ENCODE results near the gene FCN1. TPM values are rescaled to one million over a fixed set of nuclear protein-coding genes. Genes with fewer than 3 reads are reported as not detected.

FCN1 gene
- not detected in 2 replicates for total RNA-seq (ENCODE audit: low replicate concordance)
- long read RNA-seq: 0 reads

DNA sequence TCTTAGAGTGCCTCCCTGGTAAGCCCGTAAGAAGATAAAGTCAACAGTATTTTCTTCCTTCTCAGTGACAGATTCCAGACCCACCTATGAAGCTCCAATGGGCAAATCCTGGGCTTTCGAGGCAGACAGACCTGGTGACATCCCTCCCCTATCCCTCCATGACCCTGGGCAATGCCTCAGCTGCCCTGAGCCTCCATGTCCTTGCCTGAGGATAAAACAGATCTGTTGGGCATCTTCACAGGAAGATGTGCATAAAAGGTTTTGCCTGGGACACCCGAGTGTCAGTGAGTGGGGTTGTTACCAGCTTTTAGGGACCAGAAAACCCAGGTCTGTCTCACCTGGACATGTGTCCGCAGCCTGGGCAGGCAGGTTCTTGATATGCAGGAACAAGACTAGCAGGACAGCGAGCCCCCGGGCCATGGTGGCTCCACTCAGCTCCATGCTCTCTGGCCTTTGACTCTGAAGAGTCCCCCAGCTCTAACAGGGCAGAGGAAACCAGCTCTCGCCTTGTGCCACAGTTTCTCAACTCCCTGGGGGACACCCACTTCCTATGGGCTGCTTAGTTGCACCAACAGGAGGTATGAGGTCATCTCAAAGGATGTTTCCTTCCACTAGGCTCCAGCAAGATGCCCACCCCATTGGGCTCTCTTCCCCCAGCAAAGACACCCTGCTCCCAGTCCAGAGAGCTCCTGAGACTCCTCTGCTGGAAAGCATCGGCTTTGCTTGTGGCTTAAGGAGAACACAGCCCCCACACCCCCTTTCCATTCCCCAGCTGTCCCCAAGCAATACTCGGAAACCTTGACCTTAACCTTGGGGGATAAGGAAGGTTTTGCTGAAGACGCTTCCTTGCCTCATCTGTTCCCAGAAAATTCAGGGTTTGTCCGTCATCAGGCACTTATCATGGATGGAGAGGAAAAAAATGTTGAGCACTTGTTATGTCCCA is at the start of gene FCN1:
Gene FCN1 (minus strand): TSS at position 482 of the 943 bp plus-strand sequence. CDS start 41 bp downstream, at position 441.
- peaks cover 5% of the 10 kb centered on the region for H3K9me3 Mint-ChIP-seq
- no peaks in the 10 kb centered on the region for H3K36me3 Mint-ChIP-seq
- peaks cover 5% of the 10 kb centered on the region for H3K27me3 Mint-ChIP-seq
- TF ChIP-seq, protein P1, sequence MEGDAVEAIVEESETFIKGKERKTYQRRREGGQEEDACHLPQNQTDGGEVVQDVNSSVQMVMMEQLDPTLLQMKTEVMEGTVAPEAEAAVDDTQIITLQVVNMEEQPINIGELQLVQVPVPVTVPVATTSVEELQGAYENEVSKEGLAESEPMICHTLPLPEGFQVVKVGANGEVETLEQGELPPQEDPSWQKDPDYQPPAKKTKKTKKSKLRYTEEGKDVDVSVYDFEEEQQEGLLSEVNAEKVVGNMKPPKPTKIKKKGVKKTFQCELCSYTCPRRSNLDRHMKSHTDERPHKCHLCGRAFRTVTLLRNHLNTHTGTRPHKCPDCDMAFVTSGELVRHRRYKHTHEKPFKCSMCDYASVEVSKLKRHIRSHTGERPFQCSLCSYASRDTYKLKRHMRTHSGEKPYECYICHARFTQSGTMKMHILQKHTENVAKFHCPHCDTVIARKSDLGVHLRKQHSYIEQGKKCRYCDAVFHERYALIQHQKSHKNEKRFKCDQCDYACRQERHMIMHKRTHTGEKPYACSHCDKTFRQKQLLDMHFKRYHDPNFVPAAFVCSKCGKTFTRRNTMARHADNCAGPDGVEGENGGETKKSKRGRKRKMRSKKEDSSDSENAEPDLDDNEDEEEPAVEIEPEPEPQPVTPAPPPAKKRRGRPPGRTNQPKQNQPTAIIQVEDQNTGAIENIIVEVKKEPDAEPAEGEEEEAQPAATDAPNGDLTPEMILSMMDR (conservative IDR thresholded peaks at IDR 0.05): no peak
- peak; percentile 52 for DNase-seq (ENCODE audit: extremely low spot score, unreplicated experiment)
- H3K4me1 Mint-ChIP-seq (ENCODE audit: unreplicated experiment): no peaks in the 10 kb centered on the region
- no peak within 1 kb of the TSS for H3K4me3 Mint-ChIP-seq
- H3K27ac Mint-ChIP-seq: no peak within 1 kb of the TSS

DNA sequence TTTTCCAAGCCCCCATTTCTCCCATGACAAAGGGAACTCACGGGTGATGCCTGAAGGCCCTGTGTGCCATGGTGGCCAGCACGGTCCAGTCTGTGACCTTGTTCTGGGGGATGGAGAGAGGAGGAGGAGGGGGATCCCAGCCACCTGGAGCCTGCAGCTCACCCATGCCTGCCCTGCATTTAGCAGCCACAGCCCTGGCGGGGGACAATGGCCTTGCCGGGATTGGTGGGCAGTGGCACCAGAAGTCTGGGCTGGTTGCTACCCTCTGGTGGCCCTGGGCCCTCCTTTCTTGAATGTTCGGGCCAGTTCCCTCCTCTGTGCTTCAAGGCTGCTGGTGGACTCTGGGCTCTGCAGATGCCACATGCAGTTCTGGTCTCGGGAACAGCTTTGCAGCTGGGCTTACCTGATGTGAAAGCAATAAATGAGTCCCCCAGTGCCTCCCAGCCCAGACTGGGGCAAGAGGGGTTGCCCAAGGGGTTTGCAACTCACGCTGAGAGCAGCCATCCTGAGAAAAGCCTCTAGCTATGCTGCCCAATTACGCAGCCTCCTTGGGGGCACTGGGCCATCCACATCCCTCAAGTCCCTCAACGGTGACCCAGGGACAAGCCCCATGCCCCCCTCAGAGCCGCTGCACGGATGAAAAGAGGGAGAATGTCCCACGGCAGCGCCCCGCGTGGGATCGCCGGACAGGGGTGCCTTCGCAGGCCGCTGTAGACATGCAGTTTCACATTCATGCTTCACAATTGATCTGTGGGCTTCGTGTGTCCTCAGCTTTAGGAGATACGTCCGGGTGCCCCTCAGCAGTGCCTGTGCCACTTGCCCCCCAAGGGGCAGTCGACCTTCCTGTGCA is 49.2 kb upstream of the FCN1 start:
- peaks cover 11% of the 10 kb centered on the region for H3K4me1 Mint-ChIP-seq (ENCODE audit: unreplicated experiment)
- H3K9me3 Mint-ChIP-seq: no peaks in the 10 kb centered on the region
- H3K27me3 Mint-ChIP-seq: peaks cover 24% of the 10 kb centered on the region
- TF ChIP-seq, protein P1 (conservative IDR thresholded peaks at IDR 0.05): no peak
- no peak overlapping the region for H3K27ac Mint-ChIP-seq
- no peak overlapping the region for H3K4me3 Mint-ChIP-seq
- no peaks in the 10 kb centered on the region for H3K36me3 Mint-ChIP-seq
- DNase-seq (ENCODE audit: extremely low spot score, unreplicated experiment): peak; percentile 67

GRCh38 chr9:134966270-134966669 is 48.6 kb upstream of the FCN1 start:
- Mint-ChIP-seq H3K9me3 (no peaks in the 10 kb centered on the region), H3K27ac (no peak overlapping the region), H3K4me1 (ENCODE audit: unreplicated experiment) (peaks cover 11% of the 10 kb centered on the region), H3K27me3 (peaks cover 20% of the 10 kb centered on the region), H3K36me3 (no peaks in the 10 kb centered on the region), H3K4me3 (no peak overlapping the region)
- TF ChIP-seq, protein P1 (conservative IDR thresholded peaks at IDR 0.05): no peak
- peak; percentile 52 for DNase-seq (ENCODE audit: extremely low spot score, unreplicated experiment)

- no peaks in the 10 kb centered on the region for H3K36me3 Mint-ChIP-seq
- H3K27me3 Mint-ChIP-seq: peaks cover 16% of the 10 kb centered on the region
- no peak overlapping the region for H3K27ac Mint-ChIP-seq
- H3K4me1 Mint-ChIP-seq (ENCODE audit: unreplicated experiment): peaks cover 11% of the 10 kb centered on the region
- H3K4me3 Mint-ChIP-seq: no peak overlapping the region
- TF ChIP-seq, protein P1 (conservative IDR thresholded peaks at IDR 0.05): no peak
- H3K9me3 Mint-ChIP-seq: no peaks in the 10 kb centered on the region
- no peak for DNase-seq (ENCODE audit: extremely low spot score, unreplicated experiment)
These were observed 48.1 kb upstream of the FCN1 start for GRCh38 chr9:134965851-134966250.

DNA sequence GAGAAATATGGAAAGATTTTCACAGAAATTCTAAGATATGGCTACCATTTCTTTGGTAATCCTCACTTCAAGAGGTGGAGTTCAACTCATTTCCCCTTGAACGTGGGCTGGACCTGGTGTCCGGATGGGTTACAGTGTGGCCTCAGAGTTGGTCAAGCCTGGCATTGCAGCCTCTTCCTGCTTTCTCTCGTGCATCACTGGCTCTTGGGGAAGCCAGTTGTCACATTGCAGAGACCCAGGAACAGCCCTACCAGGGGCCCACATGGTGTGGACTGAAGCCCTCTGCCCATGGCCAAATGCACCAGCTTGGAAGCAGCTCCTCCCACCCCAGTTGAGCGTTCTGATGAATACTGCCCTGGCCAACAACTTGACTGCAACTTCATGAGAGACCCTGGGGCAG is 47.7 kb upstream of the FCN1 start:
- TF ChIP-seq, protein P1 (conservative IDR thresholded peaks at IDR 0.05): no peak
- Mint-ChIP-seq H3K4me1 (ENCODE audit: unreplicated experiment) (peaks cover 11% of the 10 kb centered on the region), H3K36me3 (no peaks in the 10 kb centered on the region), H3K4me3 (no peak overlapping the region), H3K27ac (no peak overlapping the region), H3K9me3 (no peaks in the 10 kb centered on the region), H3K27me3 (peaks cover 12% of the 10 kb centered on the region)
- no peak for DNase-seq (ENCODE audit: extremely low spot score, unreplicated experiment)
